Suprapubic skin (tissue), 4 donors: Measurements from ENCODE around the gene TMTC1. TPM values are rescaled to one million over a fixed set of nuclear protein-coding genes. Genes with fewer than 3 reads are reported as not detected.

Experiments used
- DNase-seq, 2 donors: peaks; one replicate each; pipeline ENCODE4 v3.0.0-alpha.2; 2019; ENCODE audit warnings: low spot score in 2 of 2
- H3K27ac ChIP-seq: fragments of 200-600 bp; sonication (generic); one replicate; pipeline ENCODE4 v1.5.1; 2019
- H3K27me3 ChIP-seq: fragments of 200-600 bp; sonication (generic); one replicate; pipeline ENCODE4 v1.5.1; 2019
- H3K36me3 ChIP-seq: fragments of 200-600 bp; sonication (generic); one replicate; pipeline ENCODE4 v1.5.1; 2019
- H3K4me1 ChIP-seq: fragments of 200-600 bp; sonication (generic); one replicate; pipeline ENCODE4 v1.5.1; 2019
- H3K4me3 ChIP-seq: fragments of 200-600 bp; sonication (generic); one replicate; pipeline ENCODE4 v1.5.1; 2019; ENCODE audit warnings: mild to moderate bottlenecking
- H3K9me3 ChIP-seq: fragments of 200-600 bp; sonication (generic); one replicate; pipeline ENCODE4 v1.5.1; 2019
- CTCF ChIP-seq, 2 donors: fragments of 200-600 bp in 1 of 2; fragments of 450-650 bp in 1 of 2; sonication (generic) in 1 of 2; IDR thresholded peaks; one replicate each; pipeline ENCODE4 v1.5.1; 2016 to 2019; ENCODE audit warnings: antibody characterized with exemption in 2 of 2, mild to moderate bottlenecking in 1 of 2, moderate library complexity in 1 of 2
- EP300 ChIP-seq: sonication (generic); formaldehyde crosslinking; IDR thresholded peaks from one replicate; pipeline ENCODE4 v1.6.1; 2017; ENCODE audit warnings: antibody characterized with exemption
- POLR2A ChIP-seq, 2 donors: fragments of 450-650 bp; IDR thresholded peaks; one replicate each; pipeline ENCODE4 v1.6.1; 2017; ENCODE audit warnings: antibody characterized with exemption in 2 of 2, mild to moderate bottlenecking in 2 of 2, moderate library complexity in 2 of 2
- POLR2AphosphoS5 ChIP-seq, 3 donors: sonication (generic); formaldehyde crosslinking; IDR thresholded peaks; one replicate each; pipeline ENCODE4 v1.6.1; 2017; ENCODE audit warnings: antibody characterized with exemption in 3 of 3
- WGBS: methylation state at CpG from one replicate; pipeline ENCODE4 v1.1.5; 2018; 5-methylcytosine and 5-hydroxymethylcytosine counted together
- total RNA-seq, 4 donors: library from RNA; depleted of rRNA; stranded (reverse); fragments of >200 nt; gene quantifications; one replicate each; pipeline ENCODE4 v1.1.0, GENCODE V29; 2016

TMTC1 gene
- total RNA-seq, 4 donors from 2014 or later = 11.0 to 25.8 (median 19.5) TPM

- Histone ChIP-seq H3K4me1 (no peaks in the 10 kb centered on the region), H3K36me3 (no peaks in the 10 kb centered on the region), H3K4me3 (no peak overlapping the region), H3K9me3 (no peaks in the 10 kb centered on the region), H3K27ac (no peak overlapping the region), H3K27me3 (no peaks in the 10 kb centered on the region)
- TF ChIP-seq CTCF (IDR thresholded peaks at IDR 0.05) = no peak
- TF ChIP-seq POLR2AphosphoS5 (IDR thresholded peaks at IDR 0.05) = no peak
- no peak for TF ChIP-seq POLR2A (IDR thresholded peaks at IDR 0.05)
- TF ChIP-seq EP300 = no peak
- 82% methylated on average over 4 of the region's 4 CpGs for WGBS
- no peak for DNase-seq
Observed at GRCh38 chr12:29743077-29743476, 40.7 kb downstream of the TMTC1 start.

- no peak for DNase-seq
- H3K27me3 ChIP-seq = no peaks in the 10 kb centered on the region
- H3K27ac ChIP-seq = peak overlapping the region; percentile 68
- no peaks in the 10 kb centered on the region for H3K4me1 ChIP-seq
- no peak overlapping the region for H3K4me3 ChIP-seq
- TF ChIP-seq CTCF (IDR thresholded peaks at IDR 0.05) (no peak), EP300 (no peak), POLR2AphosphoS5 (IDR thresholded peaks at IDR 0.05) (no peak), POLR2A (IDR thresholded peaks at IDR 0.05) (no peak)
- no peaks in the 10 kb centered on the region for H3K36me3 ChIP-seq
- WGBS = 95% methylated on average over 1 of the region's 1 CpG
- H3K9me3 ChIP-seq = no peaks in the 10 kb centered on the region
Observed at GRCh38 chr12:29742646-29743045, 41.1 kb downstream of the TMTC1 start.

GRCh38 chr12:29741342-29742241, 42.1 kb downstream of the TMTC1 start:
- no peaks in the 10 kb centered on the region for H3K4me1 ChIP-seq
- H3K9me3 ChIP-seq = no peaks in the 10 kb centered on the region
- WGBS = 67% methylated on average over 7 of the region's 7 CpGs
- no peak overlapping the region for H3K4me3 ChIP-seq
- no peak for DNase-seq
- TF ChIP-seq POLR2A (IDR thresholded peaks at IDR 0.05) = no peak
- TF ChIP-seq EP300 = no peak
- TF ChIP-seq CTCF (IDR thresholded peaks at IDR 0.05) = no peak
- TF ChIP-seq POLR2AphosphoS5 (IDR thresholded peaks at IDR 0.05) = no peak
- no peaks in the 10 kb centered on the region for H3K27me3 ChIP-seq
- H3K36me3 ChIP-seq = no peaks in the 10 kb centered on the region
- peak overlapping the region; percentile 68 for H3K27ac ChIP-seq

- no peaks in the 10 kb centered on the region for H3K9me3 ChIP-seq
- peaks cover 6% of the 10 kb centered on the region for H3K4me1 ChIP-seq
- no peak overlapping the region for H3K4me3 ChIP-seq
- H3K27me3 ChIP-seq = no peaks in the 10 kb centered on the region
- no peak for DNase-seq
- no peak for TF ChIP-seq CTCF (IDR thresholded peaks at IDR 0.05)
- TF ChIP-seq POLR2A (IDR thresholded peaks at IDR 0.05) = no peak
- TF ChIP-seq EP300 = no peak
- no peak for TF ChIP-seq POLR2AphosphoS5 (IDR thresholded peaks at IDR 0.05)
- H3K36me3 ChIP-seq = no peaks in the 10 kb centered on the region
- H3K27ac ChIP-seq = no peak overlapping the region
- WGBS = 90% methylated on average over 10 of the region's 10 CpGs
Observed at GRCh38 chr12:29739279-29739991, 44.3 kb downstream of the TMTC1 start.

GRCh38 chr12:29738365-29738764, 45.4 kb downstream of the TMTC1 start:
- Histone ChIP-seq H3K4me1 (peaks cover 6% of the 10 kb centered on the region), H3K27me3 (no peaks in the 10 kb centered on the region), H3K9me3 (no peaks in the 10 kb centered on the region), H3K4me3 (no peak overlapping the region), H3K36me3 (no peaks in the 10 kb centered on the region), H3K27ac (no peak overlapping the region)
- TF ChIP-seq EP300 (no peak), POLR2AphosphoS5 (IDR thresholded peaks at IDR 0.05) (no peak), CTCF (IDR thresholded peaks at IDR 0.05) (no peak), POLR2A (IDR thresholded peaks at IDR 0.05) (no peak)
- no peak for DNase-seq
- 71% methylated on average over 3 of the region's 3 CpGs for WGBS
